ENCODE results near the gene LTA.

DNA sequence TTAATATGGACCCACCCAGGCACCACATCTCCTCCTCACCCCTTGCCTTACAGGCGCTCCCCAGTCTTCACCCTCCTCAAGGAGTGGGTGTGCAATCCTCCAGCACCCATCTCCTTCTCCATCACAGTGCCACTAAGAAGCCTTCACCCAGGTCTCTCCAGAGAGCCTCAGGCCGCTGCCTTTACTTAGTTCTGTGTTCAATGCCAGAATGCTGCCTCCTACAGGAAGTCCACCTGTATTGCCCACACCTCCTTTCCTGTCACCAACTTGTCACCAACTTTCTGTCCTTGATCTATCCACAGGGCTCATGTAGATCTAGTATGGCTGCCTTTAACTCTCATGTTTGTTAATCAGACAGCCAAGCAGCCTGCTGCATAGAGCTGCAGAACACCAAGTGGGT is 13.4 kb downstream of the LTA start:
- no peak for TF ChIP-seq GATA3 (IDR thresholded peaks at IDR 0.05; ENCODE audit: low read depth, low read length)
- TF ChIP-seq GATA2 (IDR thresholded peaks at IDR 0.05; ENCODE audit: low read depth, low read length): no peak
